K562 (cell line): Measurements from ENCODE around the gene LRRC38. TPM values are rescaled to one million over a fixed set of nuclear protein-coding genes. Genes with fewer than 3 reads are reported as not detected.

Experiments used
- ATAC-seq: fragments of 200-7000 bp; cut with Tn5 transposase; 3 replicates; pipeline ENCODE4 v1.9.1; 2020; ENCODE audit warnings: moderate library complexity
- BruUV-seq: library from RNA; stranded (reverse); fragments of 400-500 nt; replicated peaks from 2 replicates; lab custom pipeline; 2021; lab: Mats Ljungman, UMichigan
- CTCF ChIA-PET: fragments of 300-600 bp; formaldehyde crosslinking; extraction: SDS; loops from one replicate; lab custom pipeline; 2021; ENCODE audit warnings: low intra/inter-chr PET ratio; lab: Yijun Ruan, JAX
- POLR2A ChIA-PET: fragments of 300-600, 350-650 bp; sonication (Branson Sonifier 250); formaldehyde crosslinking; extraction: SDS; loops from one replicate; lab custom pipeline; 2021; ENCODE audit warnings: antibody characterized with exemption, inconsistent platforms; lab: Yijun Ruan, JAX
- DNase-seq, 4 experiments: peaks; one replicate each; pipeline versions ENCODE4 v3.0.0 to v3.0.0-alpha.2; 2011 to 2018; ENCODE audit warnings: low spot score in 3 of 4, mixed read lengths in 3 of 4; ENCODE audit errors: extremely low read depth in 1 of 4
- FAIRE-seq: peaks from 2 replicates; lab custom pipeline; 2011; peaks lifted over from hg19 to GRCh38; lab: Jason Lieb, UNC
- H2AFZ ChIP-seq: 2 replicates; pipeline ENCODE4 v1.6.0; 2011; ENCODE audit warnings: low read depth, low read length, control low read depth, inconsistent platforms
- H3K27ac ChIP-seq: fragments of 200-600 bp; 3 replicates; pipeline ENCODE4 v1.8.0; 2011; ENCODE audit warnings: low read depth, mild to moderate bottlenecking, control low read depth, inconsistent platforms, low read length, moderate library complexity, mixed read lengths; ENCODE audit errors: extremely low read depth
- H3K27me3 ChIP-seq, 2 experiments: fragments of 300-600 bp in 1 of 2; 2 replicates in 1 of 2; 3 replicates in 1 of 2; pipeline versions ENCODE4 v1.6.0 to v1.8.0; 2011; ENCODE audit warnings: inconsistent platforms in 2 of 2, low read length in 2 of 2, mild to moderate bottlenecking in 1 of 2, mixed read lengths in 1 of 2, moderate library complexity in 1 of 2; ENCODE audit not compliant: control insufficient read depth in 2 of 2, insufficient read depth in 2 of 2
- H3K36me3 ChIP-seq: fragments of 300-600 bp; 3 replicates; pipeline ENCODE4 v1.8.0; 2011; ENCODE audit warnings: mild to moderate bottlenecking, low read length, inconsistent platforms; ENCODE audit not compliant: control insufficient read depth, insufficient read depth
- H3K4me1 ChIP-seq, 2 experiments: fragments of 200-600 bp in 1 of 2; replicated peaks in 1 of 2; 2 replicates in 1 of 2; 3 replicates in 1 of 2; pipeline versions ENCODE4 v1.5.1 to v1.8.0; 2011; ENCODE audit warnings: inconsistent platforms in 2 of 2, low read length in 2 of 2, mild to moderate bottlenecking in 1 of 2, mixed read lengths in 1 of 2, moderate library complexity in 1 of 2; ENCODE audit not compliant: control insufficient read depth in 2 of 2, insufficient read depth in 2 of 2
- H3K4me2 ChIP-seq: 2 replicates; pipeline ENCODE4 v1.6.1; 2011; ENCODE audit warnings: low read length, control low read depth, inconsistent platforms, mixed read lengths; ENCODE audit not compliant: insufficient read depth
- H3K4me3 ChIP-seq: fragments of 200-600 bp; sonication (generic), shearing (Covaris generic); 2 replicates; pipeline ENCODE4 v1.5.1; 2016; ENCODE audit warnings: control low read depth, inconsistent platforms
- H3K79me2 ChIP-seq: fragments of 200-600 bp; 3 replicates; pipeline ENCODE4 v1.8.0; 2011; ENCODE audit warnings: low read length, inconsistent platforms; ENCODE audit not compliant: control insufficient read depth, insufficient read depth
- H3K9ac ChIP-seq, 2 experiments: 2 replicates each; pipeline versions ENCODE4 v1.6.0 to v1.6.1; 2011; ENCODE audit warnings: low read depth in 2 of 2, low read length in 2 of 2, control low read depth in 1 of 2, inconsistent platforms in 1 of 2, mild to moderate bottlenecking in 1 of 2, mixed read lengths in 1 of 2; ENCODE audit not compliant: insufficient read depth in 1 of 2
- H3K9me1 ChIP-seq: one replicate; pipeline ENCODE4 v1.6.0; 2011; ENCODE audit warnings: inconsistent platforms, mild to moderate bottlenecking, low read length, moderate library complexity; ENCODE audit not compliant: control insufficient read depth, insufficient read depth
- H3K9me3 ChIP-seq: replicated peaks from 2 replicates; pipeline ENCODE4 v1.5.1; 2011; ENCODE audit warnings: low read depth, low read length, inconsistent platforms; ENCODE audit not compliant: control insufficient read depth, insufficient read depth
- H4K20me1 ChIP-seq: replicated peaks from 2 replicates; pipeline ENCODE4 v1.6.1; 2011; ENCODE audit warnings: low read length, inconsistent platforms, mixed read lengths; ENCODE audit not compliant: control insufficient read depth, insufficient read depth
- ERF ChIP-seq: fragments of 450-650 bp; formaldehyde crosslinking; IDR thresholded peaks from 2 replicates; pipeline ENCODE4 v1.4.0; 2020; ENCODE audit warnings: mild to moderate bottlenecking, mixed read lengths
- HMBOX1 ChIP-seq: sonication (generic); IDR thresholded peaks from 2 replicates; pipeline ENCODE4 v1.6.1; 2016
- IRF9 ChIP-seq: fragments of 450-650 bp; IDR thresholded peaks from 2 replicates; pipeline ENCODE4 v1.6.1; 2016; ENCODE audit warnings: missing biosample characterization, missing genetic modification characterization
- POLR2B ChIP-seq: fragments of 450-650 bp; IDR thresholded peaks from 2 replicates; pipeline ENCODE4 v1.6.1; 2018; ENCODE audit warnings: low read depth; ENCODE audit not compliant: partially characterized antibody
- RBM22 ChIP-seq: fragments of 200-400 bp; formaldehyde crosslinking; IDR thresholded peaks from 2 replicates; pipeline ENCODE4 v1.6.1; 2018; ENCODE audit warnings: low read length, low read depth; ENCODE audit not compliant: poor library complexity, severe bottlenecking
- TEAD4 ChIP-seq, 2 experiments: sonication (generic) in 1 of 2; formaldehyde crosslinking in 1 of 2; IDR thresholded peaks; 2 replicates each; pipeline versions ENCODE4 v1.6.1 to v1.8.0; 2012 to 2022; ENCODE audit warnings: borderline replicate concordance in 1 of 2, inconsistent platforms in 1 of 2, low read length in 1 of 2, mild to moderate bottlenecking in 1 of 2, missing genetic modification reagents in 1 of 2
- YY1 ChIP-seq, 3 experiments: IDR thresholded peaks; 2 replicates each; pipeline ENCODE4 v1.6.1; 2011; ENCODE audit warnings: low read length in 2 of 3, mild to moderate bottlenecking in 2 of 3, moderate library complexity in 2 of 3, borderline replicate concordance in 1 of 3, control low read depth in 1 of 3, low read depth in 1 of 3; ENCODE audit not compliant: insufficient read depth in 3 of 3, insufficient replicate concordance in 2 of 3, control insufficient read depth in 1 of 3, insufficient read length in 1 of 3; ENCODE audit errors: extremely low read depth in 1 of 3
- ZNF511 ChIP-seq: sonication (generic); formaldehyde crosslinking; IDR thresholded peaks from 2 replicates; pipeline ENCODE4 v1.8.0; 2022; ENCODE audit warnings: mild to moderate bottlenecking, missing genetic modification reagents
- WGBS: fragments of 100-300 bp; shearing (Covaris generic); methylation state at CpG from one replicate; pipeline ENCODE4 v1.1.6; 2016; ENCODE audit warnings: low coverage, mixed read lengths; ENCODE audit not compliant: insufficient coverage; ENCODE audit errors: missing lambda C conversion rate; 5-methylcytosine and 5-hydroxymethylcytosine counted together
- in situ Hi-C: fragments of 300-500 bp; cut with MboI; formaldehyde crosslinking; loops from 4 replicates; pipeline ENCODE4 v1.15.0; 2018; ENCODE audit warnings: inconsistent platforms, mixed read lengths
- intact Hi-C: fragments of 100-400 bp; cut with micrococcal nuclease; formaldehyde crosslinking; loops from 2 replicates; pipeline ENCODE4 v1.14.2; 2022
- polyA plus RNA-seq, 8 experiments: library from polyadenylated mRNA; depleted of rRNA in 4 of 8; stranded (reverse) in 5 of 8; unstranded in 3 of 8; fragments of >200 nt; fragmentation: Nextera tagmentation in 2 of 8; fragmentation: Illumina TruSeq in 1 of 8; extraction: Ambion mirVana in 2 of 8; extraction: Trizol in 1 of 8; gene quantifications; 2 replicates each; pipeline versions ENCODE4 v1.2.1 to v1.2.3, GENCODE V29; 2011 to 2014; ENCODE audit warnings: inconsistent platforms in 1 of 8, missing spikeins in 1 of 8
- total RNA-seq, 7 experiments: library from RNA; depleted of rRNA in 6 of 7; stranded (reverse); fragments of >200 nt in 6 of 7; fragmentation: Illumina TruSeq in 2 of 7; extraction: Trizol in 2 of 7; gene quantifications; 2 replicates each; pipeline versions ENCODE4 v1.2.1 to v1.2.3, GENCODE V29; 2011 to 2021; ENCODE audit warnings: low replicate concordance in 1 of 7

Gene LRRC38
- total and polyA plus RNA-seq, 9 of the 15 experiments (the other 6 are each of a cell fraction or from before 2014, with no cell fraction given) = not detected

GRCh38 chr1:13543451-13544220 is 29.8 kb upstream of the LRRC38 start:
- no TSS peak for BruUV-seq
- no peak overlapping the region for H3K9ac ChIP-seq
- ATAC-seq (peak; percentile 77), FAIRE-seq (peak; percentile 79), DNase-seq (peak in 3 of 4 experiments; percentile 19 to 49 (median 35))
- H3K27ac ChIP-seq = no peak overlapping the region
- no peaks in the 10 kb centered on the region for H3K36me3 ChIP-seq
- H3K9me3 ChIP-seq = no peaks in the 10 kb centered on the region
- peaks cover 9 to 54% of the 10 kb centered on the region in 2 experiments; a peak in 3 of 5 replicates for H3K27me3 ChIP-seq
- POLR2A ChIA-PET = no interaction called here
- no peaks in the 10 kb centered on the region for H3K9me1 ChIP-seq
- intact Hi-C loops = no loop called here
- no peaks in the 10 kb centered on the region; the same call in 1 of the 2 replicates for H4K20me1 ChIP-seq
- in situ Hi-C loops = no loop called here
- no peaks in the 10 kb centered on the region for H3K4me1 ChIP-seq
- no peak overlapping the region for H2AFZ ChIP-seq
- no peak overlapping the region for H3K4me3 ChIP-seq
- WGBS = 3% methylated on average over 20 of the region's 20 CpGs
- CTCF ChIA-PET = no interaction called here
- H3K79me2 ChIP-seq = no peaks in the 10 kb centered on the region
- H3K4me2 ChIP-seq = no peak overlapping the region
- TF ChIP-seq HMBOX1 (no peak), POLR2B (no peak), YY1 (IDR thresholded peaks at IDR 0.05; ENCODE audit: borderline replicate concordance in 1 of 3, control insufficient read depth in 1 of 3, extremely low read depth in 1 of 3, insufficient read depth in 3 of 3, insufficient read length in 1 of 3, insufficient replicate concordance in 2 of 3, low read depth in 1 of 3, low read length in 2 of 3) (peak in 1 of 3 experiments; percentile 35), ZNF511 (CRISPR knock-in tag) (no peak), RBM22 (no peak), IRF9 (no peak), ERF (CRISPR knock-in tag) (no peak), TEAD4 (IDR thresholded peaks at IDR 0.05; ENCODE audit: low read length) (0 out of 2 replicates have a peak, but pooled peaks have one; percentile 17), TEAD4 (CRISPR knock-in tag; IDR thresholded peaks at IDR 0.05; ENCODE audit: borderline replicate concordance) (no peak)
